ENCODE measurements around the gene EARS2. TPM values are rescaled to one million over a fixed set of nuclear protein-coding genes. Genes with fewer than 3 reads are reported as not detected.

The EARS2 gene
- total RNA-seq, 1 donor from 2014 or later: 21.1 TPM

- no peak for DNase-seq
Observed at GRCh38 chr16:23495671-23496070, 61.5 kb downstream of the EARS2 start.

GRCh38 chr16:23494188-23494587 lies 63.0 kb downstream of the EARS2 start:
- TF ChIP-seq CTCF (IDR thresholded peaks at IDR 0.05; ENCODE audit: borderline replicate concordance): no peak
- peaks cover 65% of the 10 kb centered on the region for H3K36me3 ChIP-seq
- no peak for DNase-seq
- H3K27ac ChIP-seq (replicated peaks): peak overlapping the region; percentile 2
- H3K9me3 ChIP-seq (replicated peaks): no peaks in the 10 kb centered on the region
- intact Hi-C loops (cut with micrococcal nuclease): no loop called here
- no peaks in the 10 kb centered on the region for H3K27me3 ChIP-seq (ENCODE audit: low read depth)
- peaks cover 52% of the 10 kb centered on the region for H3K4me1 ChIP-seq
- no peak overlapping the region for H3K4me3 ChIP-seq

More at GRCh38 chr16:23495671-23496070, 61.5 kb downstream of the EARS2 start:
- Histone ChIP-seq H3K27ac (replicated peaks) (no peak overlapping the region), H3K4me1 (peaks cover 66% of the 10 kb centered on the region), H3K9me3 (replicated peaks) (no peaks in the 10 kb centered on the region), H3K36me3 (peaks cover 51% of the 10 kb centered on the region), H3K27me3 (ENCODE audit: low read depth) (no peaks in the 10 kb centered on the region), H3K4me3 (no peak overlapping the region)
- no peak for TF ChIP-seq CTCF (IDR thresholded peaks at IDR 0.05; ENCODE audit: borderline replicate concordance)
- intact Hi-C loops (cut with micrococcal nuclease): no loop called here

GRCh38 chr16:23491490-23492391 lies 65.4 kb downstream of the EARS2 start:
- Histone ChIP-seq H3K27ac (replicated peaks) (peak overlapping the region; percentile 69), H3K9me3 (replicated peaks) (no peaks in the 10 kb centered on the region), H3K36me3 (peaks cover 90% of the 10 kb centered on the region), H3K27me3 (ENCODE audit: low read depth) (no peaks in the 10 kb centered on the region), H3K4me3 (no peak overlapping the region), H3K4me1 (peaks cover 28% of the 10 kb centered on the region)
- intact Hi-C loops (cut with micrococcal nuclease): no loop called here
- DNase-seq: no peak
- TF ChIP-seq CTCF (IDR thresholded peaks at IDR 0.05; ENCODE audit: borderline replicate concordance): peak; percentile 17

- Histone ChIP-seq H3K27ac (replicated peaks) (no peak overlapping the region), H3K9me3 (replicated peaks) (no peaks in the 10 kb centered on the region), H3K4me1 (peaks cover 15% of the 10 kb centered on the region), H3K36me3 (peaks cover 94% of the 10 kb centered on the region), H3K4me3 (no peak overlapping the region), H3K27me3 (ENCODE audit: low read depth) (no peaks in the 10 kb centered on the region)
- no peak for TF ChIP-seq CTCF (IDR thresholded peaks at IDR 0.05; ENCODE audit: borderline replicate concordance)
- intact Hi-C loops (cut with micrococcal nuclease): no loop called here
- DNase-seq: no peak
Observed at GRCh38 chr16:23486480-23486879, 70.7 kb downstream of the EARS2 start.

- Histone ChIP-seq H3K4me3 (no peak overlapping the region), H3K4me1 (peaks cover 12% of the 10 kb centered on the region), H3K27ac (replicated peaks) (no peak overlapping the region), H3K36me3 (peaks cover 94% of the 10 kb centered on the region), H3K27me3 (ENCODE audit: low read depth) (no peaks in the 10 kb centered on the region), H3K9me3 (replicated peaks) (no peaks in the 10 kb centered on the region)
- intact Hi-C loops (cut with micrococcal nuclease): no loop called here
- no peak for DNase-seq
- no peak for TF ChIP-seq CTCF (IDR thresholded peaks at IDR 0.05; ENCODE audit: borderline replicate concordance)
Observed at GRCh38 chr16:23485841-23486240, 71.3 kb downstream of the EARS2 start.

All from left ventricle myocardium inferior (tissue), 1 donor.